ENCODE measurements around the gene DVL3. TPM values are rescaled to one million over a fixed set of nuclear protein-coding genes. Genes with fewer than 3 reads are reported as not detected.
A peak's percentile ranks its signal among the peaks of the same experiment; 100 is the strongest.

The DVL3 gene
- total and polyA plus RNA-seq, 11 donors: 36.3 to 94.2 (median 64.8) TPM

DNA sequence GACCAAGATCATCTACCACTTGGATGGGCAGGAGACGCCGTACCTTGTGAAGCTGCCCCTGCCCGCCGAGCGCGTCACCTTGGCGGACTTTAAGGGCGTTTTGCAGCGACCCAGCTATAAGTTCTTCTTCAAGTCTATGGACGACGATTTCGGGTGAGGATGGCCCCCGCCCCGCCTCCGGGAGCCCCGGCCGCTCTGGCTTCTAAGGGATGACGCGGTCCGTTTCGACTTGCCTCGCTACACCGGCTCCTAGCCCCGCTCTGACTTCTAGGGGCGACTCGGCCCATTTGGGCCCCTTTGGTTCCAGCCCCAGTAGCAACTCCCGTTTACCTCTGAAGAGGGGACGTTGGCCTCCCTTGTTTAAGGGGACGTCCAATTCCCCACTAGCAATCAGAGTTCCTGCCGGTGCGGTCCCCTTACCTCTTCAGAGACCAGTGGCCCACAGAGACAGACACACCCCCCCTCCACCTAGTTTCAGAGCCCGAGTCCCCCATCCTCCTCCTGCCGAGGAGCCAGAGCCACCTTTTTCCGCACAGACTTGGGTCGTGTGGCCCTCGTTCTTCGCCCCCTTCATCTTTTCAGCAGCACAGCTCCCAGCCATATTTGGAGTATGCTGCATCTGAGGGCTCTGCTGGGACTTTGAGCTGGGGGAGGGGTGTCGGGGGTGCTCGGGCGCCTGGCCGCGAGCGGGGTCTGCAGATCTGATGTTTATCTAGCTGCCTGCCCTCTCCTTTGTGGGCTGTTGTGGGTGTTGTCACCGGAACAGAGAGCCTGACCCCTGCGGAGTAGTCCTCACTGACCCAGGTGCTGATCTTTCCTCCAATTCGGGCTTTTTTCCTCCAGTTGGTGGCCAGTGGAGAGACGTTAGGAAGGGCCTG is 706 bp downstream of the DVL3 start:
- no peaks in the 10 kb centered on the region for H3K9me3 ChIP-seq
- 0 to 1% (median 0%) methylated on average over 26 to 47 of the region's 47 CpGs for WGBS, 4 donors
- peak in 3 of 5 donors; percentile 47 to 56 (median 53) for DNase-seq
- TF ChIP-seq POLR2A (IDR thresholded peaks at IDR 0.05): no peak
- TF ChIP-seq, protein P1, sequence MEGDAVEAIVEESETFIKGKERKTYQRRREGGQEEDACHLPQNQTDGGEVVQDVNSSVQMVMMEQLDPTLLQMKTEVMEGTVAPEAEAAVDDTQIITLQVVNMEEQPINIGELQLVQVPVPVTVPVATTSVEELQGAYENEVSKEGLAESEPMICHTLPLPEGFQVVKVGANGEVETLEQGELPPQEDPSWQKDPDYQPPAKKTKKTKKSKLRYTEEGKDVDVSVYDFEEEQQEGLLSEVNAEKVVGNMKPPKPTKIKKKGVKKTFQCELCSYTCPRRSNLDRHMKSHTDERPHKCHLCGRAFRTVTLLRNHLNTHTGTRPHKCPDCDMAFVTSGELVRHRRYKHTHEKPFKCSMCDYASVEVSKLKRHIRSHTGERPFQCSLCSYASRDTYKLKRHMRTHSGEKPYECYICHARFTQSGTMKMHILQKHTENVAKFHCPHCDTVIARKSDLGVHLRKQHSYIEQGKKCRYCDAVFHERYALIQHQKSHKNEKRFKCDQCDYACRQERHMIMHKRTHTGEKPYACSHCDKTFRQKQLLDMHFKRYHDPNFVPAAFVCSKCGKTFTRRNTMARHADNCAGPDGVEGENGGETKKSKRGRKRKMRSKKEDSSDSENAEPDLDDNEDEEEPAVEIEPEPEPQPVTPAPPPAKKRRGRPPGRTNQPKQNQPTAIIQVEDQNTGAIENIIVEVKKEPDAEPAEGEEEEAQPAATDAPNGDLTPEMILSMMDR (IDR thresholded peaks at IDR 0.05): no peak
- intact Hi-C loops (cut with DNase I): loop anchor here in 5 of 10 donors (1.0 to 10.0 kb wide), 6 partner anchors 18 to 91 kb away; partner anchors contain the start of genes AP2M1 (in 3 of the 5), ALG3 (in 2 of the 5), EEF1AKMT4 (in 2 of the 5) and EIF2B5 (in 2 of the 5)
- H3K4me1 ChIP-seq: peaks cover 2 to 64% (median 45%) of the 10 kb centered on the region in 12 donors
- H3K27ac ChIP-seq: peak overlapping the region; percentile 73 to 98 (median 94)
- peak in 3 of 4 donors; percentile 2 to 20 (median 17) for ATAC-seq
- no peaks in the 10 kb centered on the region for H3K36me3 ChIP-seq
- H3K27me3 ChIP-seq: no peaks in the 10 kb centered on the region
- H3K4me3 ChIP-seq: peak overlapping the region; percentile 63 to 99 (median 90)

DNA sequence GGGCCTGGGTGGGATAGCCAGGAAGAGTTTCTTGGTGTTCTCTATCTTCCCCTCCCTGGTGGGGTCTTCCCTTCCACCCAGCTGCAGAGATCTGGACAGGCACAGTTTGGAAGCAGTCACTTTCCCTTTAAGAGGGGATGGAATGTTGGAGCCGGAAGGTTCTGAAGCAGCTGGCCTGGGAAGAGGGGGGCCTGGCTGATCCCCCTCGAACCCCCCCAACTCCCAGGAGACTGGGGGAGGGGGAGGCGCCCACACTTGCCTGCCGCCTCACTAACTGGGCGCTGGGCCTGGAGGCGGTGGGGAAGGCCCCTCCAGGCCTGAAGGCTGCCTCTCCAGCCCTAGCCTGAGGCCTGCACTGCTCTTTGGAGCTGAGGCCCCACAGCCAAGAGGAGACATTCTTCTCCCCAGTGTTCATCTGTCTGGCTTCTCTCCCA is 1.4 kb downstream of the DVL3 start:
- DNase-seq (peak; percentile 72 to 86 (median 85)), ATAC-seq (peak; percentile 54 to 81 (median 60))
- Histone ChIP-seq H3K4me1 (peaks cover 2 to 70% (median 49%) of the 10 kb centered on the region in 12 donors), H3K4me3 (peak overlapping the region; percentile 63 to 99 (median 90)), H3K27ac (peak overlapping the region; percentile 53 to 98 (median 94)), H3K27me3 (no peaks in the 10 kb centered on the region), H3K36me3 (peaks cover 0 to under 1% (median 0%) of the 10 kb centered on the region in 9 donors), H3K9me3 (no peaks in the 10 kb centered on the region)
- intact Hi-C loops (cut with DNase I): loop anchor here in 3 of 10 donors (2.0 to 10.0 kb wide), 3 partner anchors 18 to 91 kb away; partner anchors contain the start of genes ALG3 (in 2 of the 3), EEF1AKMT4 (in 2 of the 3) and AP2M1 (in 1 of the 3)
- WGBS, 4 donors: 0 to 4% (median 0%) methylated on average over 3 to 6 of the region's 6 CpGs
- TF ChIP-seq, protein P1 (IDR thresholded peaks at IDR 0.05): no peak
- peak in 1 of 2 donors; percentile 17 for TF ChIP-seq POLR2A (IDR thresholded peaks at IDR 0.05)

DNA sequence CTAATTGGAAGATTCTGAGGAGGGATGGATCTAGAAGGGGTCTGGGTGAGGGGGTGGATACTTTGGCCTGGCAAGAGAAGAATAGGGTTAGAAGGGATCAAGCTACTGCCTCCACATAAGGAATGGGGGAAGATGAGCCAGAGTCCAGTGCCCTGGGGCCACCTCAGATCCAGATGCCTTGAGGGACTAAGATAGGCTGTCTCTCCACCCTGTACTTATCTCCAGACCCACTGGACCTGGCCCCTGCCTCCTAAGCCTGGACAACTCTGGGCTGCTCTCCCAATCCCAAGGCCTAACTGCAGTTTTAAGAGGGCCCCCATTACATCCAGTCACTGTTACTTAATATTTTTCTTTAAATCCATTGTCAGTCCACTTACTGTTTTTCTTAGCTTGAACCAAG is 2.0 kb downstream of the DVL3 start:
- H3K4me3 ChIP-seq: peak overlapping the region in 11 of 12 donors; percentile 63 to 99 (median 90)
- intact Hi-C loops (cut with DNase I): loop anchor here in 3 of 10 donors (2.0 to 10.0 kb wide), 3 partner anchors 18 to 90 kb away; partner anchors contain the start of genes ALG3 (in 2 of the 3), EEF1AKMT4 (in 2 of the 3) and AP2M1 (in 1 of the 3)
- H3K4me1 ChIP-seq: peaks cover 2 to 77% (median 52%) of the 10 kb centered on the region in 12 donors
- H3K27ac ChIP-seq: peak overlapping the region in 11 of 12 donors; percentile 87 to 98 (median 94)
- TF ChIP-seq POLR2A (IDR thresholded peaks at IDR 0.05): no peak
- no peaks in the 10 kb centered on the region for H3K9me3 ChIP-seq
- H3K27me3 ChIP-seq: no peaks in the 10 kb centered on the region
- no peak for ATAC-seq
- no peak for DNase-seq
- H3K36me3 ChIP-seq: peaks cover 0 to 7% (median 0%) of the 10 kb centered on the region in 9 donors

DNA sequence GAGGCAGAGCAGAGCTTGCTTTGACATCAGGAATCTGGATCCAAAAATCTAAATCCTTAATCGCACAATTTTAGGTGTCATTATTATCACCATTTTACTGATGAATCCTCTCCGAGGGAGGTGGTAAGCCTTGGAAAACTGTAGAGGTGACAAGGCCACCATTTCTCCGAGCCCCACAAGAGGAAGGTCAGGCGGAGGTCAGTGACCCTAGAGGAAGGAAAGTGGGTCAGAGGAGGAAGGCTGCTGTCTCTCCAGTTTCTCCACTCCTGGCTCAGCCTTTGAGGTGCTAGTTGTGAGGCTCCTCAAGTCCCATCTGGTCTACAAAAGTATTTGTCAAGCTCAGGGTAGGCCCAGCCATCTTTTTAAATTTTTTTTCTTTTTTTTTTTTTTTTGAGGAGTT is 3.2 kb downstream of the DVL3 start:
- TF ChIP-seq, protein P1 (IDR thresholded peaks at IDR 0.05): no peak
- no peak for TF ChIP-seq POLR2A (IDR thresholded peaks at IDR 0.05)
- WGBS, 4 donors: 48 to 60% (median 56%) methylated on average over 4 of the region's 4 CpGs
- Histone ChIP-seq H3K9me3 (no peaks in the 10 kb centered on the region), H3K4me3 (peak overlapping the region in 1 of 12 donors; percentile 79), H3K36me3 (peaks cover 0 to 13% (median 6%) of the 10 kb centered on the region in 9 donors), H3K27me3 (no peaks in the 10 kb centered on the region), H3K4me1 (peaks cover 2 to 86% (median 58%) of the 10 kb centered on the region in 12 donors), H3K27ac (peak overlapping the region in 11 of 12 donors; percentile 42 to 98 (median 94))
- no peak for ATAC-seq
- no peak for DNase-seq
- intact Hi-C loops (cut with DNase I): loop anchor here in 2 of 10 donors (5.0 to 10.0 kb wide), 2 partner anchors 86 to 89 kb away; partner anchors contain the start of genes ALG3 (in 2 of the 2) and EEF1AKMT4 (in 2 of the 2)

Data from heart left ventricle (tissue), 16 donors.